HT-29 (cell line): Measurements from ENCODE around the gene VSTM2B. TPM values are rescaled to one million over a fixed set of nuclear protein-coding genes. Genes with fewer than 3 reads are reported as not detected.

Experiments
- DNase-seq: peaks from one replicate; pipeline ENCODE4 v3.0.0-alpha.2; 2015; ENCODE audit warnings: low spot score
- total RNA-seq: library from RNA; depleted of rRNA; stranded (reverse); fragments of >200 nt; shearing (Covaris generic); gene quantifications from 2 replicates; pipeline ENCODE4 v1.2.3, GENCODE V29; 2014

The VSTM2B gene
- total RNA-seq, 1 experiment from 2014 or later, result not detected

GRCh38 chr19:29495901-29496441 is 29.8 kb upstream of the VSTM2B start:
- no peak for DNase-seq

GRCh38 chr19:29497241-29497640 is 28.6 kb upstream of the VSTM2B start:
- DNase-seq, result no peak

- DNase-seq, result no peak
These were observed 27.9 kb upstream of the VSTM2B start for GRCh38 chr19:29497686-29498436.

GRCh38 chr19:29499261-29499920 is 26.4 kb upstream of the VSTM2B start:
- DNase-seq, result no peak

- no peak for DNase-seq
These were observed 25.7 kb upstream of the VSTM2B start for GRCh38 chr19:29499921-29500590.

- no peak for DNase-seq
These were observed 23.8 kb upstream of the VSTM2B start for GRCh38 chr19:29501816-29502580.

- DNase-seq, result no peak
These were observed 23.3 kb upstream of the VSTM2B start for GRCh38 chr19:29502581-29502850.

- no peak for DNase-seq
These were observed 22.5 kb upstream of the VSTM2B start for GRCh38 chr19:29503140-29503758.

GRCh38 chr19:29503785-29504184 is 22.0 kb upstream of the VSTM2B start:
- DNase-seq, result no peak

GRCh38 chr19:29504454-29504853 is 21.3 kb upstream of the VSTM2B start:
- no peak for DNase-seq

GRCh38 chr19:29505097-29505824 is 20.5 kb upstream of the VSTM2B start:
- DNase-seq, result no peak

- DNase-seq, result no peak
These were observed 19.2 kb upstream of the VSTM2B start for GRCh38 chr19:29506619-29506911.

GRCh38 chr19:29507081-29507860 is 18.5 kb upstream of the VSTM2B start:
- DNase-seq, result no peak

- DNase-seq, result no peak
These were observed 17.6 kb upstream of the VSTM2B start for GRCh38 chr19:29508181-29508580.

GRCh38 chr19:29509456-29509855 is 16.3 kb upstream of the VSTM2B start:
- no peak for DNase-seq

- DNase-seq, result no peak
These were observed 15.0 kb upstream of the VSTM2B start for GRCh38 chr19:29510701-29511265.

GRCh38 chr19:29511768-29512167 is 14.0 kb upstream of the VSTM2B start:
- DNase-seq, result no peak

GRCh38 chr19:29512748-29513147 is 13.0 kb upstream of the VSTM2B start:
- no peak for DNase-seq

GRCh38 chr19:29514525-29515232 is 11.1 kb upstream of the VSTM2B start:
- peak; percentile 42 for DNase-seq
